ENCODE results near the gene CCDC182.

GRCh38 chr17:57757735-57758134 is 12.6 kb upstream of the CCDC182 start:
- no peak for TF ChIP-seq POLR2A (IDR thresholded peaks at IDR 0.05)
- no peak for TF ChIP-seq CTCF (IDR thresholded peaks at IDR 0.05)

Measured in heart left ventricle (tissue), 13 donors.